G401 (cell line): Measurements from ENCODE around the gene THUMPD1. TPM values are rescaled to one million over a fixed set of nuclear protein-coding genes. Genes with fewer than 3 reads are reported as not detected.
"Not testable (repeated sequence)": the region's sequence is repeated elsewhere in the genome, so short reads cannot be mapped to it uniquely, and the experiment has no call there.

Source experiments
- DNase-seq: peaks from one replicate; pipeline ENCODE4 v3.0.0-alpha.2; 2015; ENCODE audit warnings: low spot score
- in situ Hi-C: cut with HindIII; loops from 2 replicates; pipeline ENCODE4 v1.10.0; 2016; ENCODE audit warnings: low sequenced_read_pairs, mixed read lengths
- total RNA-seq: library from RNA; depleted of rRNA; stranded (reverse); fragments of >200 nt; shearing (Covaris generic); gene quantifications from 2 replicates; pipeline ENCODE4 v1.2.3, GENCODE V29; 2014; rRNA removed

Gene THUMPD1
- total RNA-seq, 1 experiment from 2014 or later, result 37.6 TPM

- in situ Hi-C loops, result no loop called here
- no peak for DNase-seq
Measured at GRCh38 chr16:20707461-20707860, 34.2 kb downstream of the THUMPD1 start.

- DNase-seq, in situ Hi-C loops: not testable (repeated sequence)
Measured at GRCh38 chr16:20705972-20706371, 35.6 kb downstream of the THUMPD1 start.

DNA sequence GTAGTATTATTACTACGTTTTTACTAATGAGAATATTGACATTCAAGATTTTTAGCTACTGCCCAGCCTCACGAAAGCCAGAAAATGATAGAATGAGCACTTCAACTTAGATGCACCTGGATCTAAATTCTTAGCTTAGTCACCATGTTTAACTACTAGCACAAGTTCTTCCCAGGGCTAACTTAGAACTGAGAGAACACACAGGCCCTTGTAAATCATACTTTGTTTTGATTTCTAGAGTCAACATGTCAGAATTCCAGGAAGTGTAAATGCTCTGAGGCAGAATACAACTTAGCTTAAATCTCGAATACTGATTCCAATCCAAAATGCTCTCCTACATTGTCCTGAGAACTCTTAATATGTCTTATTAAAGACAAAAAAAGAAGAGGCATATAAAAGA is 37.3 kb downstream of the THUMPD1 start:
- in situ Hi-C loops, result no loop called here
- no peak for DNase-seq

GRCh38 chr16:20701692-20702091 is 39.9 kb downstream of the THUMPD1 start:
- DNase-seq, in situ Hi-C loops: not testable (repeated sequence)

DNA sequence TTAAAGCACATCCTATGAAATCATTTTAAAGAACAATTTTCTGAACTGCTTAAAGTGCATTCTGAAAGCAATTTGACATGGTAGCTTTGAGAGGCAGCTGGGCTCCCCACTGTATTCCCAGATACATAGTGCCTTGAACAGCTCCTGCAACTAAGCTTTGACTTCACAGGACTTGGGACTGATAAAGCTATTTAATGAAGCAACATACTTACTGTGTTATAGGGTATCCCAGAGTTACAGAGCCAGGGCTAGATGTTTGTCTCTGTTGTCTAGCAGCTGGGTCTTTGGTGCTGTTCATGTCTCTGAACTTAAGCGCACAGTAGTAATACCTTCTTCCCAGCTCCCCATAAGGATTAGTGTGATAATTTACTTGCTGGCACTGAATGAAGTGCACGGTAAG is 45.0 kb downstream of the THUMPD1 start:
- in situ Hi-C loops, result no loop called here

GRCh38 chr16:20695024-20695423 is 46.6 kb downstream of the THUMPD1 start:
- in situ Hi-C loops, result no loop called here
- no peak for DNase-seq

More for the DNA sequence above, 45.0 kb downstream of the THUMPD1 start:
- DNase-seq, result no peak

DNA sequence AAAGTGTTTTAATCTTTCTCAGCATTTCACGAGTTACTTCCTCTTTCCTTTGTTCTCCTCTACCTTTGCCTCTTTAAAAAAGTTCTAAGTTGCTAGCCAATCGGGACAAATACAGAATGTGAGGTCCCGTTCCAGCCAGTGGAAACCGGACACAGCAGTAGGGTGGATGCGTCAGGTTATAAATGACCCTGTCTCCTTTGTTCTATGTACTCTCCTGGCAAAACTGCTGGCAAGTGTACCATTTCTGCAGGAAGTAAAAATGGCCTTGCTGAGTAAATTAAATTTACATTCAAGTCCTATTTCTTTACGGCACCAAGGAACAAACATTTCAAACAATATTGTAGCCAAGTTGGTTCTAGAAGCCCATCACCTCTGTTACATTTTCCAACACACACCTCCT is 47.5 kb downstream of the THUMPD1 start:
- in situ Hi-C loops, DNase-seq: not testable (repeated sequence)

DNA sequence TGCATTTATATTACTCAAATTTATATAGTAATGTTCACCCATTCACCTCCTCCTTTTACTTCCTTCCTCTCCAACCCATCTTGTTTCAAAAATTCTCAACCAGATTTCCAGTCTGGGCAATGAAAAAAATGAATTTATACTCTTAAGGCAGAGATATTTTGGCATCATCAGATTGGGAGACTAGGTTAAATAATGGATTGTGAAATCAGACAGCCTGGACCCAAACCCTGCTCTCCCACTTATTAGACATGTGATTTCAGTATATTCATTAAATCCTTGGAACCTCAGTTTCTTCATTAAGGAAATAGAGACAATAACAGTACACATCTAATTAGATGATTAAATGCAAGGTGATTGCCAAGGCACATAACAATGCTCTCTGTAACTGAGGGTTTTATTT is 52.0 kb downstream of the THUMPD1 start:
- no peak for DNase-seq
- in situ Hi-C loops, result no loop called here

GRCh38 chr16:20683812-20684211 is 57.8 kb downstream of the THUMPD1 start:
- in situ Hi-C loops, result no loop called here

More at GRCh38 chr16:20683812-20684211, 57.8 kb downstream of the THUMPD1 start:
- no peak for DNase-seq

Other genes with a start within 250 kb of the THUMPD1 start
- gene ACSM2B, start 165.5 kb downstream of the THUMPD1 start, total RNA-seq, result not detected in 2 replicates
- not detected in 2 replicates for gene ACSM1, start 44.1 kb downstream of the THUMPD1 start, total RNA-seq
- 0.78 TPM in 1 of 2 replicates, not detected in the other for gene ACSM3, start 22.2 kb upstream of the THUMPD1 start, total RNA-seq
- gene ERI2, start 64.7 kb upstream of the THUMPD1 start, total RNA-seq, result 12.6 and 18.0 TPM in 2 replicates
- gene REXO5, start 64.7 kb upstream of the THUMPD1 start, total RNA-seq, result 8.7 and 9.8 TPM in 2 replicates
- gene DCUN1D3, start 158.5 kb upstream of the THUMPD1 start, total RNA-seq, result 3.4 and 8.6 TPM in 2 replicates
- gene LYRM1, start 159.0 kb upstream of the THUMPD1 start, total RNA-seq, result 59.0 and 88.5 TPM in 2 replicates